HCT116 (cell line): ENCODE measurements around the gene GBGT1. TPM values are rescaled to one million over a fixed set of nuclear protein-coding genes. Genes with fewer than 3 reads are reported as not detected.

Experiments used
- ATAC-seq: fragments of 200-7000 bp; cut with Tn5 transposase; 2 replicates; pipeline ENCODE4 v1.9.1; 2020; ENCODE audit warnings: mild to moderate bottlenecking, moderate library complexity
- BruUV-seq: library from RNA; stranded (reverse); fragments of 400-500 nt; replicated peaks from 2 replicates; lab custom pipeline; 2021; lab: Mats Ljungman, UMichigan
- CTCF ChIA-PET: fragments of 300-600 bp; sonication (Branson Sonifier 250); formaldehyde crosslinking; loops from one replicate; lab custom pipeline; 2021; ENCODE audit warnings: antibody characterized with exemption; lab: Charles Lee
- POLR2A ChIA-PET: fragments of 300-600, 350-600 bp; sonication (Branson Sonifier 250); formaldehyde crosslinking; loops from one replicate; lab custom pipeline; 2021; ENCODE audit warnings: antibody characterized with exemption; lab: Charles Lee
- RAD21 ChIA-PET, 2 experiments: fragments of 300-600 bp; sonication (Branson Sonifier 250); formaldehyde crosslinking; loops; one replicate each; lab custom pipeline; 2023; ENCODE audit warnings: low total read pairs in 2 of 2; ENCODE audit not compliant: uncharacterized antibody in 2 of 2, unreplicated experiment in 2 of 2, low non-redundant PET in 1 of 2; lab: Charles Lee
- DNase-seq: peaks from one replicate; pipeline ENCODE4 v3.0.0-alpha.2; 2010; ENCODE audit warnings: low read depth, low spot score
- H2AFZ ChIP-seq: fragments of 200-600 bp; shearing (Covaris generic), sonication (generic); 2 replicates; pipeline ENCODE4 v1.6.1; 2017; ENCODE audit warnings: low read depth, mixed run types, mixed read lengths, antibody characterized with exemption, low read length; ENCODE audit not compliant: poor library complexity, severe bottlenecking
- H3K27ac ChIP-seq: 2 replicates; pipeline ENCODE4 v1.5.1; 2012; ENCODE audit warnings: low read depth, low read length
- H3K27me3 ChIP-seq: fragments of 200-600 bp; sonication (generic); 2 replicates; pipeline ENCODE4 v1.6.1; 2016; ENCODE audit warnings: mixed run types, low read length, mixed read lengths; ENCODE audit not compliant: insufficient read depth
- H3K36me3 ChIP-seq, 2 experiments: fragments of 200-500 bp in 1 of 2; fragments of 200-600 bp in 1 of 2; sonication (Bioruptor generic) in 1 of 2; sonication (generic) in 1 of 2; 2 replicates each; pipeline versions ENCODE4 v1.5.1 to v1.6.1; 2014 to 2016; ENCODE audit warnings: low read length in 2 of 2, inconsistent platforms in 1 of 2, mixed read lengths in 1 of 2, mixed run types in 1 of 2; ENCODE audit not compliant: insufficient read depth in 2 of 2, control insufficient read depth in 1 of 2
- H3K4me1 ChIP-seq, 2 experiments: fragments of 200-600 bp in 1 of 2; sonication (generic) in 1 of 2; 2 replicates each; pipeline versions ENCODE4 v1.5.1 to v1.6.1; 2012 to 2017; ENCODE audit warnings: low read length in 2 of 2, inconsistent platforms in 1 of 2, mild to moderate bottlenecking in 1 of 2, mixed read lengths in 1 of 2, mixed run types in 1 of 2, moderate library complexity in 1 of 2; ENCODE audit not compliant: insufficient read depth in 2 of 2, control insufficient read depth in 1 of 2
- H3K4me2 ChIP-seq: fragments of 200-600 bp; sonication (generic); 2 replicates; pipeline ENCODE4 v1.6.1; 2017; ENCODE audit warnings: mixed run types, low read length, mixed read lengths
- H3K4me3 ChIP-seq, 2 experiments: fragments of 200-600 bp in 1 of 2; sonication (generic) in 1 of 2; replicated peaks in 1 of 2; 2 replicates each; pipeline ENCODE4 v1.5.1; 2011 to 2016; ENCODE audit warnings: low read length in 2 of 2, control low read depth in 1 of 2, low read depth in 1 of 2, mild to moderate bottlenecking in 1 of 2, mixed read lengths in 1 of 2, mixed run types in 1 of 2
- H3K79me2 ChIP-seq: fragments of 200-600 bp; sonication (generic); 2 replicates; pipeline ENCODE4 v1.6.1; 2017; ENCODE audit warnings: mild to moderate bottlenecking, mixed run types, low read length, moderate library complexity, mixed read lengths; ENCODE audit not compliant: insufficient read depth
- H3K9ac ChIP-seq: fragments of 200-600 bp; sonication (generic); 2 replicates; pipeline ENCODE4 v1.6.1; 2016; ENCODE audit warnings: low read length, mixed read lengths
- H3K9me2 ChIP-seq: fragments of 200-600 bp; sonication (generic), shearing (Covaris generic); 2 replicates; pipeline ENCODE4 v1.6.1; 2017; ENCODE audit warnings: mixed run types, mild to moderate bottlenecking, moderate library complexity; ENCODE audit not compliant: insufficient read depth
- H3K9me3 ChIP-seq, 2 experiments: fragments of 200-500 bp in 1 of 2; fragments of 200-600 bp in 1 of 2; sonication (Bioruptor generic) in 1 of 2; sonication (generic) in 1 of 2; 2 replicates each; pipeline ENCODE4 v1.6.1; 2014 to 2017; ENCODE audit warnings: low read length in 2 of 2, mixed read lengths in 2 of 2, inconsistent platforms in 1 of 2, low read depth in 1 of 2, mild to moderate bottlenecking in 1 of 2, mixed run types in 1 of 2, moderate library complexity in 1 of 2; ENCODE audit not compliant: control insufficient read depth in 1 of 2, insufficient read depth in 1 of 2
- H4K20me1 ChIP-seq: fragments of 200-600 bp; sonication (generic), shearing (Covaris generic); 2 replicates; pipeline ENCODE4 v1.6.1; 2017; ENCODE audit warnings: mixed run types, mild to moderate bottlenecking, moderate library complexity; ENCODE audit not compliant: insufficient read depth
- CBX3 ChIP-seq: IDR thresholded peaks from 2 replicates; pipeline ENCODE4 v1.6.1; 2012; ENCODE audit warnings: low read depth
- EGR1 ChIP-seq: IDR thresholded peaks from 2 replicates; pipeline ENCODE4 v1.6.1; 2012; ENCODE audit warnings: low read depth
- EZH2phosphoT487 ChIP-seq: fragments of 200-600 bp; IDR thresholded peaks from 2 replicates; pipeline ENCODE4 v1.6.1; 2018; ENCODE audit warnings: antibody characterized with exemption, borderline replicate concordance
- JUND ChIP-seq: IDR thresholded peaks from 2 replicates; pipeline ENCODE4 v1.6.1; 2012
- MAX ChIP-seq: IDR thresholded peaks from 2 replicates; pipeline ENCODE4 v1.6.1; 2012
- REST ChIP-seq: IDR thresholded peaks from 2 replicates; pipeline ENCODE4 v1.6.1; 2012; ENCODE audit warnings: low read depth
- SP1 ChIP-seq: IDR thresholded peaks from 2 replicates; pipeline ENCODE4 v1.6.1; 2012; ENCODE audit warnings: low read depth
- YY1 ChIP-seq: IDR thresholded peaks from 2 replicates; pipeline ENCODE4 v1.6.1; 2011; ENCODE audit warnings: low read length, low read depth, moderate library complexity, mild to moderate bottlenecking; ENCODE audit not compliant: insufficient replicate concordance; ENCODE audit errors: extremely low read depth
- ZNF274 ChIP-seq: fragments of 200-500 bp; sonication (Bioruptor generic); IDR thresholded peaks from 2 replicates; pipeline ENCODE4 v1.6.1; 2014; ENCODE audit warnings: mild to moderate bottlenecking, low read depth, low read length, inconsistent platforms
- intact Hi-C: fragments of 100-400 bp; cut with micrococcal nuclease; formaldehyde crosslinking; loops from 2 replicates; pipeline ENCODE4 v1.10.0; 2022
- total RNA-seq: library from RNA; stranded (reverse); gene quantifications from one replicate; pipeline ENCODE4 v1.2.1, GENCODE V29; 2021; ENCODE audit not compliant: unreplicated experiment

Gene GBGT1
- total RNA-seq, 1 experiment from 2014 or later = 0.34 TPM

GRCh38 chr9:133113163-133113948 lies 50.4 kb downstream of the GBGT1 start:
- ChIA-PET CTCF (no interaction called here), RAD21 (interaction anchor here in 1 of 2 experiments (1.1 kb wide), 1 partner anchor 31 kb away, joined by 3 read pairs; no protein-coding TSS in a partner anchor), POLR2A (no interaction called here)
- intact Hi-C loops = no loop called here
- peaks cover 11 to 17% of the 10 kb centered on the region in 2 experiments; a peak in 3 of 4 replicates for H3K36me3 ChIP-seq
- H3K9me3 ChIP-seq = no peaks in the 10 kb centered on the region
- H3K4me2 ChIP-seq = no peak overlapping the region
- peaks cover 22% of the 10 kb centered on the region for H3K79me2 ChIP-seq
- DNase-seq (no peak), ATAC-seq (no peak)
- H3K27me3 ChIP-seq = no peaks in the 10 kb centered on the region
- no TSS peak for BruUV-seq
- peaks cover 0 to 12% of the 10 kb centered on the region in 2 experiments; a peak in 2 of 4 replicates for H3K4me1 ChIP-seq
- no peaks in the 10 kb centered on the region for H3K9me2 ChIP-seq
- TF ChIP-seq MAX = no peak
- no peak for TF ChIP-seq JUND
- no peak for TF ChIP-seq ZNF274
- no peak for TF ChIP-seq YY1
- no peak for TF ChIP-seq EGR1
- TF ChIP-seq SP1 = no peak
- no peak for TF ChIP-seq EZH2phosphoT487
- no peak for TF ChIP-seq CBX3
- no peak for TF ChIP-seq REST
- no peak overlapping the region for H3K4me3 ChIP-seq
- no peaks in the 10 kb centered on the region for H4K20me1 ChIP-seq
- no peak overlapping the region for H3K27ac ChIP-seq
- H2AFZ ChIP-seq = no peak overlapping the region
- H3K9ac ChIP-seq = no peak overlapping the region
